Stimulated activated CD8-positive, alpha-beta memory T cell treated with anti-CD3 and anti-CD28 coated beads, Interleukin-7, amount 100 ng/mL, for 4 hours (primary cell): ENCODE data around the gene UQCRC2.
"Not testable (repeated sequence)": the region's sequence is repeated elsewhere in the genome, so short reads cannot be mapped to it uniquely, and the experiment has no call there.

Experiments
- DNase-seq, 2 donors: peaks; one replicate each; pipeline ENCODE4 v3.0.0-alpha.2; 2020; ENCODE audit warnings: low read depth in 2 of 2

UQCRC2 gene

DNA sequence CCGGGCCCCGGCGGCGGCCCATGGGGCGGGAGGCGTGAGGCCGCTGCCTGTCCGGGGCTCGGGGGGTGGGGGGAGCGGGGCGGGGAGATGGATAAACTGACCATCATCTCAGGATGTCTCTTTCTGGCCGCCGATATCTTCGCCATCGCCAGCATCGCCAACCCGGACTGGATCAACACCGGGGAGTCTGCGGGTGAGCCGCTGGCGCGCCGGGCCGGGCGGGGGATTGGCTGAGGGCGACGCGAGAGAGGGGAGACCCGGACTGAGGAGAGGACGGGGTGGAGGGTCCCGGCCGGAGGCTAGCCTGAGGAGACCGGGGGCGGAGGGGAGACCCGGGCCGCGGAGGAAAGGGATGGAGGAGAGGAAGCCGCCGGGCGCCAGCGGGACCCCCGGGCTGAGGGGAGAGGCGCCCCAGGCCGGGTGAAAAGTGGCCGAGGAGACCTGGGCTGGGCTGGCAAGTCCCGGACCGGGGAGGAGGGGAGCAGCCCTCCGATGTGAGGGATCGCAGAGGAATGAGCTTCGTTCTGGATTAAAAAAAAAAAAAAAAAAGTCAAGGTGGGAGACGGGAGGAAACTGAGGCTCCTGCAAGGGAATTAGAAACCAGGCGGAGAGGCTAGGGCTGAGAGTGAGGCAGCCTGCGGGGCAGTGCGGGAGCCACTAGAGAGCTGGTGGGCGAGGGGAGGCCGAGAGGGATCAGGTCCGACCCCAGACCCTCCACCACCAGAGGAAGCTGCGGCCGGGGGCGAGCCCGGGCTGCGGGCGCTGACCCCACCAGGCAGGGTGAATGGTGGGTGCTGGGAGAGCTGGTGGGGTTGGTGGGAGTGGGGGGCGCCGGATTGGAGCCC is 55.3 kb downstream of the UQCRC2 start:
- no peak for DNase-seq

DNA sequence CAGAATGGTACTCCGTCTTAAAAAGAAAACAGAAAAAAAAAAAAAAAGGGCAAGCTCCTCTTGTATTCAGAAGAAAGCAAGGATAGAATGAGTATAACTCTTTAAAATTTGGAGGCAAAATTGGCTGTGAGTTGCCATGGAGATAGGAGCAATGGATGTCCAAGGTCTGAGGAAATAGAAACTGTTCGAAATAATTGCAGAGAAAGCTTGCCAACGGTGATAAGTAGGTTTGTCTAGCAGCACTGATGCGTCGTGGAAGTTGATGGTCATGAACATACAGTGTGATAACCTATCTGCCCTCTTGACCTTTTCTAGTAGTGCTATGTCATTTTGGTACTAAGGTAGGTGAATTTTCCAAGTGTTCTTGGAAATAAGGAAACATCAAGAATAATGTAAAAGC is 57.7 kb downstream of the UQCRC2 start:
- no peak for DNase-seq

DNA sequence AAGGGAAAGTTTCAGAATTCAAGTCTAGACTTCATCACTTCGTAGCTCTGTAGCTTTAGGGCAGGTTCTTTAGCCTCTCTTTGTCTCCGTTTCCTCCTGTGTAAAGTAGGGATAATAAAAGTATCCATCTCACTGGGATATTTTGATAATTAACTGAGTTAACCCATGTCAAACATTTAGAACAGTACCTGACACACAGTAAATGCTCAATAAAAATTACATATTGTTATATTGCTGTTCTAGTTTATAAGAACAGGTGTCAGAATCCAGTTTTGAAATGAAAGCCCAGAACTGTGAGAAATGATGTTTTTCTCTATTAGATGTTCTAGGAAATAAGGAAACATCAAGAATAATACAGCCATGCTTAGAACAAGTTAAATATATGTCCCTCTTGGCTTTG is 59.1 kb downstream of the UQCRC2 start:
- no peak for DNase-seq

DNA sequence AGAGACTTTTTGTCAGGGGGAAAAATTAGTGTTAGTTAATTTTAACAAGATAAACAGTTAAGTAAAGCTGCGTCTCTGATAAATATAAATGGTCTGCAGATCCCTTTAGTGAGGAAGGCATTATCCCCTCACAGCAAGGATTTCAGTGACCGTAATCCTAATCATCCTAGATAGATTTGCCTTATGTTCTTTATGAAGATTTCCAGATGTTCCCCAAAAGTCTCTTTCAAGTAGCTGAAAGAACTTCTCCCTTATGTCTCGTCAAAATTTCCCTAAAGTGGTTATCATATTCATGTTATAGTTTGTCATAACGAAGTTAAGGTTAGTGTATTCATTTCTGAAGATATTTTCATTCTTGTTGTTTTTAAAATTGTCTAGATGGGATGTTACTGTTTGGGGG is 60.3 kb downstream of the UQCRC2 start:
- no peak for DNase-seq

- DNase-seq: no peak
Measured at GRCh38 chr16:22014271-22014873, 61.2 kb downstream of the UQCRC2 start.

DNA sequence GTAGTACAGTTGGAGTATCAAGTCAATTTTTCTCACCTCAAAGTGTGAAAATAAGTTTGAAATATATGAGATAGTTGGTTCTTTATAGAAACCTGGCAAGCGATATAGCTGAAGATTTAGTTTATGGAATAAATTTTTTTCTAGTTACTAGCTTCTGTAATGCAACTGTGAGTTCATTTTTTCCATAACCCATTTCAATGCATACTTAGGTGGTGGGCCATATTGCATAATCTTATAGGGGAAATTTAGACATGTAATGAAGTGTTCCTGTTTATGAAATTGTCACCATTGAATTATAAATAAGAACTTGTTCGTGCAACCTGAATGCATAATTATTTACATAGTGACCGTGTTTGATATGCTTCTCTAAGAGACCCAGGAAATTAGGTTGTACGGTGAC is 63.8 kb downstream of the UQCRC2 start:
- no peak for DNase-seq

DNA sequence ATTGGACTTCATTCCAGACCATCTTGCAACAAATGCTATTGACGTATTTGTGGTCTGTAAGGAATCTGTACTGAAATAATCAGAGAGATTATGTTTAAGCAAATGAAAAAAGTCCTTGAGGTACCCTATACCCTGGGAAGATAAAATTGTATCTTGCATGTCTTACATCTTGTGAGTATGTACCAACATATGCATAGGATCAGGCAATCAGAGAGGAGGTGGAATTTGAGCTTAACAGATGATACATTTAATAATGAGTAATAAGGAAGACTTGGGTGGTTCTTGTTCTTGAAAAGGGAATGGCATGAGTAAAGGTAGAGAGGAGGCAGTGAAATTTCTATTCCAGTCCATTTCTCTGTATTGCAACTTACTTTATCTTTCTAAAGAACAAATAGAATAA is 65.4 kb downstream of the UQCRC2 start:
- DNase-seq: no peak

DNA sequence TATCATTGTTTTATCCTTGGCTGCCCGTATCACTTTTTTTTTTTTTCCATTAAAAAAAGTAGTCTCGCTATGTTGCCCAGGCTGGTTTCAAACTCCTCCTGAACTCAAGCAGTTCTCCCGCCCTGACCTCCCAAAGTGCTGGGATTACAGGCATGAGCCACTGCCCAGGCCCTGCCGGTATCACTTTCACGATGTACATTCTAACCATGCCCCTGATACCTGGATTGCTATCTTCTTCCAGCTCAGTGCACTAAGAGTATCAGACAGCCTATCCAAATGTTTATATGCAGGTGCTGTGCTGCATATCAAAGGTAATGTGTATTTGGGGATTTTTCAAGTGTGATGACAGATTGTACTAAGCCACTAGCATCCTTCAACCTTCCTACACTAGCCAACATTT is 69.0 kb downstream of the UQCRC2 start:
- DNase-seq: no peak

DNA sequence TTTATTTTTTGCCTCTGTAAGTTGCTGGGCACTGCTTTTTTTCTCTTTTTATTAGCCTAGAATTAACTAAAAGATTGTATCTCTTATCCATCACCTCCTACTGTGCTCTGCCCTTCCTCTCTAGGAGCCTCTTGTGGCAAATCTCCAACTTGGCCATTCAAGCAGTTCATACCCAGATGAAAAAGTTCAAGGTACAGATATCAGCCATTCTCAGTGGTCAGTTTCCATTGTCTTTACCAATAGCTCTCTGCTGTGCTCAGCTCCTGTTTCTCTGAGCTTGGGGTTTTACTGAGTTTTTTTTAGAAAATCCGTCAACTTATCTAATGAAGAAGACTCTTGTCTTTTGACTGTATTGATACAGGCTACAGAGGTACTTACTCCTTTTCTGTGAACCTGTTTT is 70.3 kb downstream of the UQCRC2 start:
- no peak for DNase-seq

GRCh38 chr16:22024785-22025184 is 71.6 kb downstream of the UQCRC2 start:
- not testable (repeated sequence) for DNase-seq

- DNase-seq: no peak
Measured at GRCh38 chr16:22027633-22028032, 74.5 kb downstream of the UQCRC2 start.

DNA sequence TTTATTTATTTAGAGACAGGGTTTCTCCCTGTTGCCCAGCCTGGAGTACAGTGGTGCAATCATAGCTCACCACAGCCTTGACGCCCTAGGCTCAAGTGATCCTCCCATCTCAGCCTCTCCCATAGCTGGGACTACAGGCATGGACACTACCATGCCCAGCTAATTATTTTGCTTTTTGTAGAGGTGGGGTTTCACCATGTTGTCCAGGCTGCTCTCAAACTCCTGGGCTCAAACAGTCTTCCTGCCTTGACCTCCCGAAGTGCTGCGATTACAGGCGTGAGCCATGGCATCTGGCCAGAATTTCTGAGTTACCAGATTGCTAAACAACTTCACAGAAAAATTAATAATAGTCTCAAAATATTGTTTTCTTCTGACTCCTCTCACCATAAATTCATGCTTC is 76.5 kb downstream of the UQCRC2 start:
- DNase-seq: no peak

GRCh38 chr16:22030087-22030812 is 77.1 kb downstream of the UQCRC2 start:
- DNase-seq: no peak

- DNase-seq: no peak
Measured at GRCh38 chr16:22031483-22032083, 78.4 kb downstream of the UQCRC2 start.
